WERI-Rb-1 (cell line): ENCODE data around the gene TEX9.

Experiments
- DNase-seq: peaks from one replicate; pipeline ENCODE4 v3.0.0-alpha.2; 2020
- H3K27ac ChIP-seq: fragments of 250-450 bp; sonication (Bioruptor Pico); 2 replicates; pipeline ENCODE4 v1.5.1; 2020; ENCODE audit warnings: mild to moderate bottlenecking, moderate library complexity
- H3K27me3 ChIP-seq: fragments of 250-450 bp; sonication (Bioruptor Pico); 2 replicates; pipeline ENCODE4 v1.5.1; 2021; ENCODE audit warnings: mild to moderate bottlenecking, low read depth, moderate library complexity; ENCODE audit not compliant: insufficient read depth, severe bottlenecking
- H3K36me3 ChIP-seq: fragments of 250-450 bp; sonication (Bioruptor Pico); 2 replicates; pipeline ENCODE4 v1.5.1; 2020; ENCODE audit warnings: mild to moderate bottlenecking, moderate library complexity
- H3K4me3 ChIP-seq: 2 replicates; pipeline ENCODE4 v1.5.1; 2011; ENCODE audit warnings: low read depth, mild to moderate bottlenecking, control low read depth, low read length
- H3K9me3 ChIP-seq: fragments of 250-450 bp; sonication (Bioruptor Pico); 2 replicates; pipeline ENCODE4 v1.5.1; 2021; ENCODE audit warnings: mild to moderate bottlenecking, moderate library complexity; ENCODE audit not compliant: severe bottlenecking
- CTCF ChIP-seq: IDR thresholded peaks from 2 replicates; pipeline ENCODE4 v1.5.1; 2011; ENCODE audit warnings: low read depth, mild to moderate bottlenecking, control low read depth, inconsistent platforms, low read length

TEX9 gene

GRCh38 chr15:56351957-56352506, 13.2 kb upstream of the TEX9 start:
- DNase-seq = no peak
- no peaks in the 10 kb centered on the region for H3K9me3 ChIP-seq
- no peaks in the 10 kb centered on the region for H3K36me3 ChIP-seq
- TF ChIP-seq CTCF = no peak
- no peak overlapping the region for H3K27ac ChIP-seq
- no peak overlapping the region for H3K4me3 ChIP-seq
- H3K27me3 ChIP-seq = no peaks in the 10 kb centered on the region

- Histone ChIP-seq H3K27ac (no peak overlapping the region), H3K4me3 (no peak overlapping the region), H3K36me3 (no peaks in the 10 kb centered on the region), H3K27me3 (no peaks in the 10 kb centered on the region), H3K9me3 (no peaks in the 10 kb centered on the region)
- TF ChIP-seq CTCF = no peak
- DNase-seq = no peak
Observed at GRCh38 chr15:56353119-56353518, 12.1 kb upstream of the TEX9 start.

GRCh38 chr15:56353740-56354139, 11.5 kb upstream of the TEX9 start:
- no peak overlapping the region for H3K4me3 ChIP-seq
- no peaks in the 10 kb centered on the region for H3K9me3 ChIP-seq
- no peak overlapping the region for H3K27ac ChIP-seq
- TF ChIP-seq CTCF = no peak
- no peaks in the 10 kb centered on the region for H3K27me3 ChIP-seq
- no peaks in the 10 kb centered on the region for H3K36me3 ChIP-seq
- DNase-seq = no peak

GRCh38 chr15:56356616-56357015, 8.6 kb upstream of the TEX9 start:
- no peak overlapping the region for H3K4me3 ChIP-seq
- H3K27ac ChIP-seq = no peak overlapping the region
- DNase-seq = no peak
- TF ChIP-seq CTCF = no peak
- H3K9me3 ChIP-seq = no peaks in the 10 kb centered on the region
- H3K27me3 ChIP-seq = no peaks in the 10 kb centered on the region
- no peaks in the 10 kb centered on the region for H3K36me3 ChIP-seq

GRCh38 chr15:56358604-56359003, 6.6 kb upstream of the TEX9 start:
- Histone ChIP-seq H3K27me3 (no peaks in the 10 kb centered on the region), H3K36me3 (no peaks in the 10 kb centered on the region), H3K4me3 (no peak overlapping the region), H3K27ac (no peak overlapping the region), H3K9me3 (no peaks in the 10 kb centered on the region)
- no peak for TF ChIP-seq CTCF
- DNase-seq = no peak

- Histone ChIP-seq H3K36me3 (no peaks in the 10 kb centered on the region), H3K4me3 (no peak overlapping the region)
- DNase-seq = no peak
Observed at GRCh38 chr15:56361987-56362386, 3.2 kb upstream of the TEX9 start.

More at GRCh38 chr15:56361987-56362386, 3.2 kb upstream of the TEX9 start:
- no peaks in the 10 kb centered on the region for H3K27me3 ChIP-seq
- no peak for TF ChIP-seq CTCF
- no peak overlapping the region for H3K27ac ChIP-seq
- H3K9me3 ChIP-seq = no peaks in the 10 kb centered on the region
